Activated CD4-positive, alpha-beta T cell treated with anti-CD3 and anti-CD28 coated beads for 4 hours (primary cell): ENCODE measurements around the gene SLC66A1.

Experiments used
- DNase-seq, 2 donors: peaks; one replicate each; pipeline ENCODE4 v3.0.0-alpha.2; 2020

SLC66A1 gene

DNA sequence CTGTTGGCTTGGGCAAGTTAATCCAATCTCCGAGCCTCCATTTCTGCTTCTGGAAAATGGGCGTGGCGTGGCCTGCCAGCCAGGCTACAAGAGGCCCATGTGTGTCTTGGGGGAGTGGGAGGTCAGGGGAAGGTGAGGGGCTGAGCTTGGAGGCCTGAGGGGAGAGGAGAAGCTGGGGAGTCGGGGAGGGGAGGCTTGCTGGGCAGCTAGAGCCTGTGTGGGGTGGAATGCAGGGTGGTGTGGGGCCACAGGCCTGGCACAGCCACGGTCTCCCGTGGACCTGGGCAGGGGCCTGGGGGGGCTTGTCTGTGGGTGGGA is 14.6 kb downstream of the SLC66A1 start:
- no peak for DNase-seq

DNA sequence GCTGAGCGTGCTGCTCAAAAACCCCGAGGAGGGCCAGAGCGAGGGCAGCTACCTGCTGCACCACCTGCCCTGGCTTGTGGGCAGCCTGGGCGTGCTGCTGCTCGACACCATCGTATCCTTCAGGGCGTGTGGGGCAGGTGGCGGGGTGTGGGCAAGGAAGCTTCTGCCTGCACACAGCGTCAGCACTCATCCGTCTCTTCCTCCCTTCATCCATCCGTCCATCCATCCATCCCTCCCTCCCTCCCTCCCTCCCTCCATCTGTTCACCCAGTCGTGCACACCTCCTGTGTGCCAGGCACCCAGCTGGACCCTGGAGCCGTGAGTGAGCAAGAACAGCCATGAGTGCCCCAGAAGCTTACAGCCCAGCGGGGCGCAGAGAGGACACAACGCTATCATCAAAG is 15.2 kb downstream of the SLC66A1 start:
- DNase-seq: no peak

DNA sequence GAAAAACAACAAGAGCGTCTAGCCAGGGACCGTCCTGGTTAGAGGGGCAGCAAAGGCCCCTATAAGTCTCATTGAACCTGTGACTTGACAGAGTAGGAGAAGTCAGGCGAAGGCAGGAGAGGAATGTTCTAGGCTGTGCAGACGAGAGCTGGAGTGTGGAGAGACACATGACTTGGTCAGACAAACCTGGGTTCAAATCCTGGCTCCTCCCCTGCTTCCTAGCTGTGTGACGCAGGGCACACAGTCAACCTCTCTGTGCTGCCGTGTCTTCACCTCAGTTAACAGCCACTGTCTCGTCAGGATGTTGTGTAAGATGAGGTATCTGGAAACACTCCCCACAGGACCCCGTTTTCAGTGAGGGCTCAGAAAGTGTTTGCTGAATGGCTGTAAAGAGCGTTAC is 15.6 kb downstream of the SLC66A1 start:
- no peak for DNase-seq

DNA sequence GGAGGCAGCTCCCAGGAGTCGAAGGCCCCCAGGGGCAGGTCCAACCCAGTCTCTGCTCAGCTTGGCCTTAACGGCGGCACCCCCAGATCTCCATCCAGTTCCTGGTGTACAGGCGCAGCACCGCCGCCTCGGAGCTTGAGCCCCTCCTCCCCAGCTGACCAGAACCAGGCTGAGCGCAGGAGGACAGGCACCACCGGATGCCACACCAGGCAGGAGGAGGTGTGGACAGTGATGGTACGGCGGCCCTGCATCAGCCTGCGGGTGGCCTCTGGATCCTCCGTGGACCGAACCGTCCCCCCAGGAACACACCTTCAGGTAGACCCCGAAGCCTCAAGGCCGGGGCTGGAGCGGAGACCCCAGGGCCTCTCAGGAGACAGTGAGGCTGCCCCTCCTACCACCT is 16.4 kb downstream of the SLC66A1 start:
- DNase-seq: no peak

DNA sequence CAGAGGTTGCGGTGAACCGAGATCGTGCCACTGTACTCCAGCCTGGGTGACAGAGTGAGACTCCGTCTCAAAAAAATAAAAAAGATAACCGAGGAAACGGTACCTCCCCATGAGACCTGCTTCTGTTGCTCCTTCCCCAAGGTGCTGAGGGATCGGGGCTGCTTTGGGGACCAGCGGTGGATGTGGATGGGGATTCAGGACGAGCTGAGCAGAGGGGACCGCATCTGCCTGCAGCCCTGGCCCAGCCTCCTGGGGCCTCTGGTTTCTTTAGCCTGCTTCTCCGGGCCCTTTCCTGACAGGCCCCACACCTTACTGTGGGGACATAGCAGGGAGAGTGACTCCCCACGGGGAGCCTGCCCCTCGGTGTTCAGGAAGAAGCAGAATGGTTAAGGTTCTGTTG is 17.1 kb downstream of the SLC66A1 start:
- no peak for DNase-seq

DNA sequence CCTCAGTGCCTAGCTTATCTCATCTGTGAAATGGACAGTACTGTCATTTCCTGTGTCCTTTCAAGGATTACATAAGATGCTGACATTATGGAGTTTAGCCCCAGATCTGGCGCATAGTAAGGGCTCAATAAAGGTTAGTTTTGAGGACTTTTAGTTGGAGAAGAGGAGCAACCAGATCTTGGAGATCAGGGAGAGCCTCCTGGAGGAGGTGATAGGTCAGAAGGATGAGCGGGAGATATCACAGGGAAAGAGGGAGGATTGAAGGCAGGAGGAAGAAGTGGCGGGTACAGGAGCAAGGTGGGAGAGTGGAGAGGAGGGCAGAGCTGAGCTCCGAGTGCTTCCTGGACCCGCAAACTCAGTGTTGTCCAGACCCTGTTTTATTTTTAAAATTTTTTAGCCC is 17.5 kb downstream of the SLC66A1 start:
- DNase-seq: no peak

DNA sequence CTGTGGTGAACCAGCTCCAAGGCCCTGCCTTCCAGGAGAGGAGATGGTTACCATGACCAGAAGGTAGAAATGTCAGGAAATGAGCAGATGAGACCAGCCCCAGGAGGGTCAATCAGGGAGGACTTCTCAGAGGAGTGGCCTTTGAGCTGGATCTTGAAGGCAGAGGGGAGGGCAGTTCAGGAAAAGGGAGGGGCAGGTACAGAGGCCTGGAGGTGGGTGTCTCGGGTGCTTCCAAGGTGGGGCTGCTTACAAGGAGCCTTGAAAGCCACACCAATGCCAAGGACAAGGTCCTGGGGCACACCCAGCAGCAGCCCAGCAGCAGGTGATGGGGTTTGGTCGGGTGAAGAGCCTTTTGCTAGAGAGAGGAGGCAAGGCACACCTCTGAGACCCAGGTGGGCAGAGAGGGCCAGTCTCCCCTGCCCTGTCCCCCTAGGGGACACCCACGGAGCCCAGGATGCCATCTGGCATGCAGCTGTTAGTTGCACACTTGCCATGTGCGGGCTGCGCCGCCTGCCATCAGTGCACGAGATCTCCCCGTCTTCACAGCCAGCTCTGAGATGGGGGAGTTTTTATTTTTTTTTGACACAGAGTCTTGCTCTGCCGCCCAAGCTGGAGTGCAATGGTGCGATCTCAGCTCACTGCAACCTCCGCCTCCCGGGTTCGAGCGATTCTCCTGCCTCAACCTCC is 18.5 kb downstream of the SLC66A1 start:
- DNase-seq: no peak

DNA sequence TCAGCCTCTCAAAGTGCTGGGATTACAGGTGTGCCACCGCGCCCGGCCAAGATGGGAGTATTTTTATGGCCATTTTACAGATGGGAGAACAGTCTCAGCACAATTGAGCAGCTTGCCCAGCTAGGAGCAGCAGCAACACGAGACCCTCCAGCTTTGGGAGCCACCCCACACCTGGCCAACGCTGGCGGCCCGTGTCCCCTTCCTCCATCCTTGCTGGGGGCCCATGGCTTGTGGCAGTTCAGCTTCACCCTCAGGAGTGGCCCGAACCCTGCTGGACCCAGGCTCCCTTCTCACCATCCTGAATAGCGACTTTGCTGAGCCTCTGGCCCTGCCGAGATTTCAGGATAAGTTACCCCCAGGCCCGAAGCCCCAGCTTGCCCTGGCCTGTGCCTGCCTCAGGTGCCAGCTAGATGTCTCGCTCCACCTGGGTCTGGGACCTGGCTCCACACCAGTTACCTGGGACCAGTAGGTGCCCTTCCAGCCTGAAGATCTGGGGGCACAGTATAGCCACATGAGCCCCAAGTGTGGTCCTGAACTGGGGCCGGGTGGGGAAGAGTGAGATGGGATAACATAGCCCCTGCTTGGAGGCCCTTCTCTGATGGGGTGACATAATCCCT is 19.2 kb downstream of the SLC66A1 start:
- DNase-seq: no peak

DNA sequence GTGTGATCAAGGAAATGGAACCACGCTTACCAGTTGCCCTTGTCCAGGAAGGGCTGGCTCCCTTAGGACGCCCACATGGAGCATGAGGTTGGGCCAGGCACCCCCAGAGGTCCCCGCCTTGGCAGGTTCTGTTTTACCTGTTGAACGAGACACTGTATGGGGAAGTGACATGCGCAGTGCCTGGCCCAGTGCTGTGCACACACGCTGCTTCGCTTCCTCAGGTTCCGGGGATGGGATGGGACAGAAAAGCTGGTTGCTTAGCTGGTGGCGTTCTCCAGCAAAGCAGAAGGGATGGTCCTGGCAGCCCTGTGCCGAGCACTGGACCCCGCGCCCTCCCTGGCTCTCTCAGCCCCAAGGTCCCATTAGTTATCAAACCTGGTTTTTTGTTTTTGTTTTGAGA is 20.7 kb downstream of the SLC66A1 start:
- DNase-seq: no peak

DNA sequence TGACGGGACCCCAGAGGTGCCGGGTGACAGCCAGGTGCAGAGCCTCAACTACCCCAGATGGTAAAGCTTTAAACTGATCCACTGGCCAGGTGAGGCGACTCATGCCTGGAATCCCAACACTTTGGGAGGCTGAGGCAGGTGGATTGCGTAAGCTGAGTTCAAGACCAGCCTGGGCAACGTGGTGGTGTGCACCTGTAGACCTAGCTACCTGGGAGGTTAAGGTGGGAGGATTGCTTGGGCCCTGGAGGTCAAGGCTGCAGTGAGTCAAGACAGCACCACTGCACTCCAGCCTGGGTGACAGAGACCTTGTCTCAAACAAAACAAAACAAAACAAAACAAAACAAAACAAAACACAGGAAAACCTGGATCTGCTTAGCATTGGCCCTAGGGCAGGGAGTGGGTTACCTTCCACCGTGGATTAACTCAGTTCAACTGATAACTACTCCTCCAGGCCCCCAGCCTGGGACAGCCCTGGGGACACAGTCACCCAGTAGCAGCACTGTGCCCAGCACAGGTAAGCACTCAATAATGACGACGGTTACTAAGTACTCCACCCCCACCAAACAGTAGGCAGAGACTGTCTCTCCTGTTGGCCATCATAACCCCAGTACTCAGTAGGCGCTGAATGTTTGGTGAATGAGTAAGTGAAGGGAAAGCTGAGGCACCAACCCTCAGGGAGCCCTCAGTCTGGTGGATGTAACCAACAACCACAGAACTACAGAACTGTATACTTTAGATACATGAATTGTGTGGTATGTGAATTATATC is 21.6 kb downstream of the SLC66A1 start:
- DNase-seq: no peak

DNA sequence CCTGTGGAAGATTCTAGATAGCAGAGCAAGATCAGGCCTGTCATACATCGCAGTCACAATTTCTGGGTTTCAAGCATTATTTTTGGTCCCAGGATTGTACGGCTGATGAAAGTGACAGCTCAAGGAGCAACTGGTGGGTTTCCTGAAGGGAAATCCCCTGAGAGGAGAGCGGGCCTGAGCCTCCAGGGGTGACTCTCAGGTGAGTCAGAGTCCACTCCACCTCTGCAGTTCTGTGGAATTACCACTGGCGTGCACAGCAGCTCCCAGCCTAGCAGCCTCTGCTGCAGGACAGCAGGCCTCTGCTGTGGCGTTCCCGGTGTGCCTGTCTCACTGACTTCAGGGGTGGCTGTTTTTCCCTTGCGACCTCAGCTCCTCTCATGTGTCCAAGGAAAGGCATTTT is 24.4 kb downstream of the SLC66A1 start:
- DNase-seq: peak; percentile 25 to 33

DNA sequence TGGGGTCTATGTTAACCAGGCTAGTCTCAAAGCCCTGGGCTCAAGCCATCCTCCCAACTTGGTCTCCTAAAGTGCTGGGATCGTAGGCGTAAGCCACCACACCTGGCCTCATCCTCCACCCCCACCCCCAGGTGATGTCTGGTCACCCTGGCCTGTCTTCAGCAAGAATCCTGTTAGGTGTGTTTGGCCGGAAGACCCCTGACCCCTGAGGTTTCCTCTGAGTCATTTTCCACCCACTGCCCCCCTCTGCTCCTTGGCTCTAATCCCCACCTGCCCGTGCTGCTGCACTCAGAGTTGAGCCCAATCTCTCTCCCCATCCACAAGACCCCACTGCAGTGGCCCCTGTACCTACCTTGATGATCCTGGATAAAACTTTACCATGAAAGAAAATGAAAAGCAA is 25.2 kb downstream of the SLC66A1 start:
- DNase-seq: no peak

DNA sequence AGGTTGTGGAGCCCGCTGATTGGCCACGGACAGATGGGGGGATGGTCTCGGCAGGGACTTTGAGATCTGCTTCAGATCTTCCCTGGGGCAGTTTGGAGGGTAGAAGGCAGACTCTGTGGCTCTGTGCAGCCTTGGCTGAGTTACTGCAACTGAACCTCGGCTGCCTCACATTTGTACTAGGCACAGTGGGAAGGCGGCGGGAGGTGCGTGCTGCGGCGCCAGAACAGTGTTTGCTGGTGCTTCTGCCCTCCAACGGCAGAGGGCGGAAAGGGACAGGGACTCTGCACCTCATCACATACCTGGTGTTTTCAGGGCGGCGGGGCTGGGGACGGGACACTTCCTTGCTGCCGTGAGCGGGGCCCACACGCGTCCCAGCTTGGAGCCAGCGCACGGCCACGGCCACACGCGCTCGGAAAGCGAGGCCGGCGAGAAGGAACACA is 26.2 kb downstream of the SLC66A1 start:
- no peak for DNase-seq

DNA sequence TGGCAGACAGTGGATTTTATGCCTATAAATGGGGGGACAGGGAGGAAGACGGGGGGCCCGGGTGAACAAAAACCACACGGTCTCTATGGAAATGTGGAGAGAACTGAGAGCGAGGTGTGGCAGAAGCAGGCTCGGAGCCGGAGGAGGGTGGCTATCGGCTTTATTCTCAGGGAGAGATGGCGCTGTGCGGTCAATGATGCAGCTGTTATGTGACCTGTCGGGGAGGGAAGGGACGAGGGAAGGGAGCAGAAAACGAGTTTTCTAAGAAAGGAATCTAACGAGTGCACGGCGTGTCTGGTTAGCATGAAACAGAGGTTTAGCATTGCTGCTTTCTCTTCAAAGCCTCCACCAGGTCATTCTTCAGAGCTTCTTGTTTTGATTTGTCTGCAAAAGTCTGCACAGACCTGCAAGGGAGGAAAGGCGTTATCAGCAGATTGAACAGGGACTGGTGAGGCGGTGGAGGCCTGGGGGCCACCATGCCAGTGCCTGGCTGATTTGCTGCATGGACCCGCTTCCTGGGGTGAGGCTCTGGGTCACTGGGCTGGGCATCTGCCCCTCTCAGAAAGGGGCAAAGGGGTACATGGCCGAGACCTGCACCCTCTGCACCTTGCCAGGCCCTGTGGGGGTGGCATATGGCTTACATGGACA is 27.2 kb downstream of the SLC66A1 start:
- DNase-seq: no peak

DNA sequence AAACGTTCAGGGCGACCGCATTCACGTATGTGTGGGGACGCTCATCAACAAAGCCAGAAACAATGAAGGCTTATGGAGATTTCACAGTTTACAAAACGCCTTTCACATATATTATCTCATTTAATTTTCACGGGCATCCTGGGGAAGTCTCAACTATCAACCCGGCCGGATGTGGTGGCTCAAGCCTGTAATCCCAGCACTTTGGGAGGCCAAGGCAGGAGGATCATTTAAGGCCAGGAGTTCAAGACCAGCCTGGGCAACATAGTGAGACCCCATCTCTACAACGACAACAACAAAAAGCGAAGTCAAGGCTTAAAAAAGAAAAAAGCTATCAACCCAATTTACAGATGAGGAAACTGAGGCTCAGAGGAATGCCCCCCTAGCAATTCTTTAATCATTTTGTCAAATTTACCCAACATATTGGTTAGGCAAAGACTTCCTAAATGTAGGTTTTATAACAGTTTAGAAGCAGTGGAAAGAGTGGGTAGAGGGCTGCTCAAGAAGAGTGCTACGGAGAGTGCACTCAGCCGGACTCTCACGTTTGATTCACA is 28.3 kb downstream of the SLC66A1 start:
- no peak for DNase-seq

DNA sequence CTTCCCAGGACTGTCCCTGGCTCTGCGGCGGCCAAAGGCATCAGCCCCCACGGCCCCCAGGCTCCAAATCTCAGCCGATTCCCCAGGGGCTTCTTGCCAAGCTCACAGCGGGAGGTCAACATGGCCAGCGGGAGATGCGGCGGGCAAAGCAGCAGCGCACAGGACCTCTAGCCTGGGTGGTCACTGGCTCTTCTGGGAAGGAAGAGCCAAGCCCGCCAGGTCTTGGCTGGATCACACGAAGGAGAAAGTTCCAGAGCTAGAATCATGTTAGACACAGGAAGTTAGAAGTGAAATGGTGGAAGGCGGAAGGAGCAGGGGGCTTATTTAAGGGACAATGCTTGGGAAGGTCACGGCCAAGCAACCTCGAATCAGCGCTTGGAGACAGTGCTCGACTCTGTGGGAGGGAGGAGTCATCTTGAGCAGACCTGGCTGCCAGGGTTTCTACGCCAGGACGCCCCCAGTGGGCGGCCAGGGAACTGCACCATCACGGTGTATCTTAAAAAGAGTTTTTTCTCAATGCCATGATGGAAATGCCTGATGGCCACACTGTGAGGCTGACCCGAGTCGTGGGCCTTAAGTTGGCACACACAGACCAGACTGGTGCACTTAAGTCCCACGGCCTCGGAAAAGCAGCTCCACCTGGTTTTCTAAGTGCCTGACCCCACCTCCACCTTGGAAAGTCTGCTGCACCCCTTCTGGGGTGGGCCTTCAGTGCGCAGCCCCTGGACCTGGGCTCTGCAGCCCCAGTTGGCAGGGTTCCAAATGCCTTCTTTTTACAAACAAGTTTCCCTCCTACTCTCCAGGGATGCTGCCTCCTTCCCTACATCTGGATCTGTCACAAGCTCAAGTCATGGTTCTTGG is 29.3 kb downstream of the SLC66A1 start:
- DNase-seq: peak; percentile 60 to 78

DNA sequence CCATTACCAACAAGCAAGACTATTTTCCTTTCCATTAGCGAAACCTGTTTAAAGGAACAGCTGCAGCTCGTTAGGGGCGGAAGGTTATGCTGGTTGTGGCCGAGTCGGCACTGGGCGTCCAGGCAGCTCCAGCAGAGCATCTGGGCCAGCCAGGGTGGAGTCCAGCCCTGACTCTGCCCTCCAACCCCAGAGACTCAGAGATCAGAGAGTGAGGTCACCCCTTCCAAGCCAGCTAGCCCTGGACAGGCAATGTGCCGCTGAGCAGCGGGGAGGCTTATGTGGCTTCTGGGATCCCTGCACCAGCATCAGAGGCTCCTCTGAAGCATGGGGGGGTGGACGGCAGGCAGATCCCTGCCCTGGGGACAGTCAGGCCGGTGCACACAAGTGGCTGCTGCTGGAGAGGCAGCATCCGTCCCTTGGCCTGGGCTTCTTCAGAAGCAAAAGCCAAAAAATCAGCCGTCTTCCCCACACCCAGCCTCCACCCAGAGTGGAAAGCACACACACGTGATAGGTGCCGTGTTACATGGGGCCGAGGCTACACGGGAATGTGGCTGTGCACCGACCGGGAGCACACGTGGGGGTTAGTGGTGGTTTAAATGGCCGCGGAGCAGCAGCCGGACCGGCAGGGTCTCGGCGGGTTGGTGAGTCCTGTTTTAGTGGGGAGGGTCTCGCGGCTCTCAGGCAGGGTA is 30.1 kb downstream of the SLC66A1 start:
- no peak for DNase-seq

DNA sequence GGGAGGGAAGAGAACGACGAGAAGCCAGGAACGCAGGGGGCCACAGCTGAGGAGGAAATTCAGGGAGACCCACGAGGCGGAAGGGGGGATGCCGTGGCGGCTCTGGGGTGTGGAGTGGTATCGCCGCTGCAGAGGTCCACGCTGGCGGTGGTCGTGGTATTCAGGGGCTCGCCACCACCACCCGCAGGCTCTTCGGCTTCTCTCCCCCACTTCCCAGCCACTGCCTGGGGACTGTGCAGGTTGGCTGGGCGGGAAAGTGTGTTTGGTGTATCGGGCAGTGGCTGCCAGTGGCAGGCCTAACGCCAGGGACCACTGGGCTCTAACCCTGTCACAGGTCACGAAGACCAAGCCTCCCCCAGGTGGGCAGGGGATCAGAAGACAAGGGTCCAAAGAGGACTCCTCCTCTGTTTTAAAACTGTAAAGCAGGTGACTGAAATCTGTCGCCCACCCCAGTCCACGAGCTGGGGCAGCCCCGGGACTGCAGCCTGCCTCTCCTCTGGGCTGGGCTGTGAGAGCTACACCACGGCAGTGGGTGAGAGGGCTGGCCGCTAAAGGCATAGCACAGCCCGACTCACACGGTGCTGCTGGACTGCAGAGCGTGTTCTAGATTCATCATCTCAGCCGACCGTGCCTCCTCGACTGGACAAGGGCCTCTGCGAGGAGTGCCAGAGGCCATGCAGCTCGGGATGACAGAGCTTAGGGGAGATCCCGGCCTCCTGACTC is 30.9 kb downstream of the SLC66A1 start:
- DNase-seq: no peak

DNA sequence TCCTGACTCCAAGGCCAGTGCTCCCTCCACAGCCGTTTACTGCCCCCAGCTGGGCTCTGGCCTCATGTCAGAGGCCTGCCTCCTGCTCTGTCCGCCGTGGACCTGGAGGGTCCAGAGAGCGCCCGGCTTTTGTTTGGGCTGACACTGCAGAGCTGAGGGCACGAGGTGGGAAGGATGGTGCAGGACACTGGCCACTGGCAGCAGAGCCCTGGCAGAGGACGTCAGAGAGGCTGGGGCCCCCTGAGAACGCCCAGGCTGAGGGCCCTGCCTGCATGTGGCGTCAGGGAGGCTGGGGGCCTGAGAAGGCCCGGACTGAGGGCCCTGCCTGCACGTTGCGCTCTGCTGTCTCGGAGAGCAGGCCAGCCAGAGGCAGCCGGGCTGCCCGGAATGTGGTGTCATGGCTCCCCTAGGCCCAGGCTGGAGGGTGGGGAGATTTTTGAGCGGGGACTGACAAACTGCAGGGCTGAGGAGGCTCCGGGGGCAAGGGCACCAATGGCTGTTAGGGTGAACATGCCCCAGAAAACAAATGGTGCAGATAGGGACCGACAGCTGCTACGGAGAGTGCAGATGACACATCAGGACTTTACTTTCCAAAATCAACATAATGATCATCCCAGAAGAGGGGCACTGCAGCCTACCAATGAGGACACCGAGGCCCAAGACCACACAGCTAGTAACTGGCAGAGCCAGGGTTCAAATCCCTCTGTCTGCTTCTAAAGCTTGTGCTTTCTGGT is 31.7 kb downstream of the SLC66A1 start:
- DNase-seq: no peak

DNA sequence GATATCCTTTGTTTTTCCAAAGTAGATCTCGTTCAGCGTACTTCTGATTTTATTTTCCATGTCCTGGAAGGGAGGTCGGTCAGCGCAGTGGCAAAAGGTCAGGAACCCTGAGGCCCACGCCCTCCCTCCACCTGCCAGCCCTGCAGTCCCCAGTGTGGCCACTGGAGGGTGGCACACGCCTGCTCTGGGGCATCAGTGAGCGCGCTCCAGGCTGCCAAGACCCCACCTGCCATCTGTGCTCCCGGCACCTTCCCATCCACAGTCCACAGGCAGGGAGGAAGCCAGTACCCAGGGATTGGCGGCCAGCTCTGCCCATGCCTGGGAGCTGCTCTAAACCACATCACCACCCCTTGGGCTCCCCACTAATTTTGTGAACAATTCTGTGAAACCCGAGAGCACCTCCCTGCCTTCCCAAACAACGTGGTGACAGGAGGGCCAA is 32.3 kb downstream of the SLC66A1 start:
- peak; percentile 21 to 39 for DNase-seq
